DND-41 (cell line): ENCODE results near the gene FGR.

Experiments used
- ATAC-seq: fragments of 200-7000 bp; cut with Tn5 transposase; 3 replicates; pipeline ENCODE4 v1.9.1; 2021; ENCODE audit warnings: low read depth; ENCODE audit not compliant: insufficient read depth
- DNase-seq: peaks from one replicate; pipeline ENCODE4 v3.0.0-alpha.2; 2020
- H2AFZ ChIP-seq: 2 replicates; pipeline ENCODE4 v1.6.0; 2012; ENCODE audit warnings: low read depth, low read length
- H3K27ac ChIP-seq: 2 replicates; pipeline ENCODE4 v1.5.1; 2012; ENCODE audit warnings: low read length, inconsistent platforms
- H3K27me3 ChIP-seq: fragments of 200-600 bp; sonication (generic); 2 replicates; pipeline ENCODE4 v1.6.0; 2012; ENCODE audit warnings: low read length, mild to moderate bottlenecking, inconsistent platforms; ENCODE audit not compliant: insufficient read depth, poor library complexity
- H3K36me3 ChIP-seq: 2 replicates; pipeline ENCODE4 v1.5.1; 2012; ENCODE audit warnings: low read length, inconsistent platforms; ENCODE audit not compliant: insufficient read depth
- H3K4me1 ChIP-seq: 2 replicates; pipeline ENCODE4 v1.5.1; 2012; ENCODE audit warnings: mild to moderate bottlenecking, low read length; ENCODE audit not compliant: insufficient read depth
- H3K4me2 ChIP-seq: 2 replicates; pipeline ENCODE4 v1.6.0; 2012; ENCODE audit warnings: mild to moderate bottlenecking, moderate library complexity, low read length, inconsistent platforms; ENCODE audit not compliant: insufficient read depth
- H3K4me3 ChIP-seq, 2 experiments: fragments of 200-600 bp in 1 of 2; shearing (Covaris generic) in 1 of 2; 2 replicates each; pipeline ENCODE4 v1.5.1; 2012 to 2016; ENCODE audit warnings: inconsistent platforms in 2 of 2, low read length in 2 of 2, mild to moderate bottlenecking in 2 of 2, low read depth in 1 of 2, moderate library complexity in 1 of 2
- H3K79me2 ChIP-seq: 2 replicates; pipeline ENCODE4 v1.6.0; 2012; ENCODE audit warnings: low read length, inconsistent platforms; ENCODE audit not compliant: insufficient read depth
- H3K9ac ChIP-seq: 2 replicates; pipeline ENCODE4 v1.6.0; 2012; ENCODE audit warnings: low read depth, mild to moderate bottlenecking, inconsistent platforms, low read length, moderate library complexity
- H3K9me3 ChIP-seq: 2 replicates; pipeline ENCODE4 v1.5.1; 2012; ENCODE audit warnings: low read length, moderate library complexity, mild to moderate bottlenecking, inconsistent platforms; ENCODE audit not compliant: insufficient read depth, severe bottlenecking
- H4K20me1 ChIP-seq: 2 replicates; pipeline ENCODE4 v1.6.0; 2012; ENCODE audit warnings: low read length; ENCODE audit not compliant: insufficient read depth
- CTCF ChIP-seq: IDR thresholded peaks from 2 replicates; pipeline ENCODE4 v1.5.1; 2012; ENCODE audit warnings: borderline replicate concordance, low read length, moderate library complexity, mild to moderate bottlenecking; ENCODE audit not compliant: poor library complexity, severe bottlenecking; ENCODE audit errors: extremely low read depth
- EZH2 ChIP-seq: IDR thresholded peaks from 3 replicates; pipeline ENCODE4 v1.6.1; 2012; ENCODE audit warnings: borderline replicate concordance, low read depth, mild to moderate bottlenecking, moderate library complexity, low read length, inconsistent platforms; ENCODE audit not compliant: severe bottlenecking

FGR gene

GRCh38 chr1:27605300-27605766, 29.7 kb downstream of the FGR start:
- no peaks in the 10 kb centered on the region for H3K9me3 ChIP-seq
- H2AFZ ChIP-seq, result no peak overlapping the region
- H3K36me3 ChIP-seq, result no peaks in the 10 kb centered on the region; the same call in 1 of the 2 replicates
- H3K4me3 ChIP-seq, result no peak overlapping the region
- peaks cover 23% of the 10 kb centered on the region for H4K20me1 ChIP-seq
- peaks cover 81% of the 10 kb centered on the region for H3K4me1 ChIP-seq
- H3K27me3 ChIP-seq, result no peaks in the 10 kb centered on the region
- DNase-seq, result no peak
- peaks cover 35% of the 10 kb centered on the region for H3K79me2 ChIP-seq
- H3K4me2 ChIP-seq, result no peak overlapping the region
- no peak for TF ChIP-seq CTCF
- TF ChIP-seq EZH2, result no peak
- no peak overlapping the region for H3K9ac ChIP-seq
- ATAC-seq, result no peak
- no peak overlapping the region for H3K27ac ChIP-seq

- peaks cover 41% of the 10 kb centered on the region for H3K79me2 ChIP-seq
- peak overlapping the region; percentile 64 for H3K4me2 ChIP-seq
- TF ChIP-seq EZH2 (no peak), CTCF (no peak)
- H3K4me3 ChIP-seq, result peak overlapping the region; percentile 23 to 68; a peak in 3 of 4 replicates
- H3K9me3 ChIP-seq, result no peaks in the 10 kb centered on the region
- DNase-seq (no peak), ATAC-seq (no peak)
- no peaks in the 10 kb centered on the region; the same call in 1 of the 2 replicates for H3K36me3 ChIP-seq
- H3K27ac ChIP-seq, result no peak overlapping the region
- H3K9ac ChIP-seq, result peak overlapping the region; percentile 91; the same call in 1 of the 2 replicates
- peak overlapping the region; percentile 75; the same call in 1 of the 2 replicates for H2AFZ ChIP-seq
- H4K20me1 ChIP-seq, result peaks cover 28% of the 10 kb centered on the region
- peaks cover 81% of the 10 kb centered on the region for H3K4me1 ChIP-seq
- no peaks in the 10 kb centered on the region for H3K27me3 ChIP-seq
These were observed 30.2 kb downstream of the FGR start for GRCh38 chr1:27604579-27605299.

- peak within 1 kb of the TSS; percentile 75 for H2AFZ ChIP-seq
- peak within 1 kb of the TSS; percentile 64 for H3K4me2 ChIP-seq
- peaks cover 35% of the 10 kb centered on the region for H4K20me1 ChIP-seq
- peaks cover 81% of the 10 kb centered on the region for H3K4me1 ChIP-seq
- H3K27me3 ChIP-seq, result no peaks in the 10 kb centered on the region
- H3K36me3 ChIP-seq, result no peaks in the 10 kb centered on the region; the same call in 1 of the 2 replicates
- DNase-seq (peak; percentile 92), ATAC-seq (peak; percentile 56)
- peaks cover 49% of the 10 kb centered on the region for H3K79me2 ChIP-seq
- no peaks in the 10 kb centered on the region for H3K9me3 ChIP-seq
- peak within 1 kb of the TSS; percentile 75 for H3K27ac ChIP-seq
- H3K9ac ChIP-seq, result peak within 1 kb of the TSS; percentile 91
- H3K4me3 ChIP-seq, result peak within 1 kb of the TSS; percentile 68 to 75; a peak in 3 of 4 replicates
- TF ChIP-seq CTCF (no peak), EZH2 (no peak)
These were observed 31.1 kb downstream of the FGR start, which contains the start of gene AHDC1 for GRCh38 chr1:27603681-27604578. TSS of gene AHDC1 (minus strand) at chr1:27604144. CDS start at chr1:27552115, 52,029 bp downstream.
